CD4-positive, alpha-beta T cell treated with Interleukin-2 at 100 ng/mL for 4 hours (primary cell): Measurements from ENCODE around the gene ATRN.

ENCODE experiments used
- DNase-seq: peaks from one replicate; pipeline ENCODE4 v3.0.0-alpha.2; 2020; ENCODE audit warnings: low spot score

ATRN gene

GRCh38 chr20:3696745-3697587, 226.1 kb downstream of the ATRN start:
- no peak for DNase-seq

- DNase-seq, result no peak
Observed at GRCh38 chr20:3697588-3698305, 226.9 kb downstream of the ATRN start.

- DNase-seq, result no peak
Observed at GRCh38 chr20:3698591-3699001, 227.8 kb downstream of the ATRN start.

GRCh38 chr20:3699037-3699436, 228.2 kb downstream of the ATRN start:
- DNase-seq, result no peak
